ENCODE measurements around the gene SGPP2.

The SGPP2 gene

GRCh38 chr2:222452422-222452950 lies 28.1 kb downstream of the SGPP2 start:
- intact Hi-C loops (cut with DNase I) = no loop called here
- peak in 1 of 42 donors; percentile 36 for DNase-seq

GRCh38 chr2:222456479-222457077 lies 32.2 kb downstream of the SGPP2 start:
- DNase-seq = peak in 19 of 42 donors; percentile 8 to 78 (median 31)
- intact Hi-C loops (cut with DNase I) = no loop called here

- intact Hi-C loops (cut with DNase I) = no loop called here
- DNase-seq = no peak
Observed at GRCh38 chr2:222459983-222460382, 35.6 kb downstream of the SGPP2 start.

GRCh38 chr2:222465746-222466145 lies 41.4 kb downstream of the SGPP2 start:
- no peak for DNase-seq
- intact Hi-C loops (cut with DNase I) = no loop called here

- peak in 11 of 42 donors; percentile 8 to 58 (median 15) for DNase-seq
Observed at GRCh38 chr2:222468346-222468745, 44.0 kb downstream of the SGPP2 start.

GRCh38 chr2:222470802-222471468 lies 46.6 kb downstream of the SGPP2 start:
- DNase-seq = no peak
- intact Hi-C loops (cut with DNase I) = no loop called here

More at GRCh38 chr2:222468346-222468745, 44.0 kb downstream of the SGPP2 start:
- intact Hi-C loops (cut with DNase I) = no loop called here

- DNase-seq = no peak
- intact Hi-C loops (cut with DNase I) = no loop called here
Observed at GRCh38 chr2:222477962-222478608, 53.7 kb downstream of the SGPP2 start.

GRCh38 chr2:222479859-222480258 lies 55.5 kb downstream of the SGPP2 start:
- intact Hi-C loops (cut with DNase I) = no loop called here
- no peak for DNase-seq

- DNase-seq = no peak
- intact Hi-C loops (cut with DNase I) = no loop called here
Observed at GRCh38 chr2:222480497-222480896, 56.2 kb downstream of the SGPP2 start.

- intact Hi-C loops (cut with DNase I) = no loop called here
- DNase-seq = no peak
Observed at GRCh38 chr2:222481941-222482340, 57.6 kb downstream of the SGPP2 start.

GRCh38 chr2:222483513-222484039 lies 59.2 kb downstream of the SGPP2 start:
- intact Hi-C loops (cut with DNase I) = no loop called here
- peak in 21 of 42 donors; percentile 4 to 54 (median 23) for DNase-seq

- no peak for DNase-seq
- intact Hi-C loops (cut with DNase I) = no loop called here
Observed at GRCh38 chr2:222485367-222486211, 61.2 kb downstream of the SGPP2 start.

GRCh38 chr2:222490131-222490530 lies 65.8 kb downstream of the SGPP2 start:
- intact Hi-C loops (cut with DNase I) = no loop called here
- DNase-seq = no peak

GRCh38 chr2:222492683-222493082 lies 68.3 kb downstream of the SGPP2 start:
- intact Hi-C loops (cut with DNase I) = no loop called here
- DNase-seq = no peak

GRCh38 chr2:222494104-222494739 lies 69.9 kb downstream of the SGPP2 start:
- intact Hi-C loops (cut with DNase I) = no loop called here
- DNase-seq = peak in 9 of 42 donors; percentile 2 to 50 (median 27)

- no peak for DNase-seq
- intact Hi-C loops (cut with DNase I) = no loop called here
Observed at GRCh38 chr2:222495388-222495787, 71.0 kb downstream of the SGPP2 start.

- no peak for DNase-seq
- intact Hi-C loops (cut with DNase I) = no loop called here
Observed at GRCh38 chr2:222499226-222499625, 74.9 kb downstream of the SGPP2 start.

GRCh38 chr2:222504191-222504590 lies 79.8 kb downstream of the SGPP2 start:
- no peak for DNase-seq
- intact Hi-C loops (cut with DNase I) = no loop called here

- intact Hi-C loops (cut with DNase I) = no loop called here
- DNase-seq = no peak
Observed at GRCh38 chr2:222504719-222505118, 80.4 kb downstream of the SGPP2 start.

Data from head of caudate nucleus (tissue), 42 donors.